ENCODE results near the gene PPP1R3C.

PPP1R3C gene

GRCh38 chr10:91598211-91598977, 34.5 kb downstream of the PPP1R3C start:
- Histone ChIP-seq H3K9me3 (ENCODE audit: control insufficient read depth, insufficient read depth, low read length) (no peaks in the 10 kb centered on the region), H3F3A (ENCODE audit: control insufficient read depth, insufficient read depth) (no peaks in the 10 kb centered on the region), H3K4me1 (ENCODE audit: control insufficient read depth, low read length) (no peaks in the 10 kb centered on the region), H3K4me3 (ENCODE audit: low read length) (no peak overlapping the region), H4K20me1 (ENCODE audit: control insufficient read depth, insufficient read depth, low read depth, low read length) (no peaks in the 10 kb centered on the region), H3K4me2 (ENCODE audit: low read length) (no peak overlapping the region), H3K9me2 (replicated peaks; ENCODE audit: control insufficient read depth, low read length) (no peaks in the 10 kb centered on the region), H3K79me2 (ENCODE audit: control insufficient read depth, low read length) (no peaks in the 10 kb centered on the region), H3K36me3 (ENCODE audit: control insufficient read depth, low read length) (no peaks in the 10 kb centered on the region), H3K27ac (ENCODE audit: low read depth, low read length) (no peak overlapping the region), H3K27me3 (ENCODE audit: control insufficient read depth, low read length) (no peaks in the 10 kb centered on the region; the same call in 1 of the 2 replicates)
- TF ChIP-seq CTCF (IDR thresholded peaks at IDR 0.05; ENCODE audit: low read depth, low read length, poor library complexity, severe bottlenecking), result no peak
- TF ChIP-seq EZH2phosphoT487 (IDR thresholded peaks at IDR 0.05; ENCODE audit: borderline replicate concordance, low read length), result no peak

- H3K27me3 ChIP-seq (ENCODE audit: control insufficient read depth, low read length), result no peaks in the 10 kb centered on the region; the same call in 1 of the 2 replicates
- H3K27ac ChIP-seq (ENCODE audit: low read depth, low read length), result no peak overlapping the region
Measured at GRCh38 chr10:91597197-91597881, 35.5 kb downstream of the PPP1R3C start.

GRCh38 chr10:91596825-91597196, 36.1 kb downstream of the PPP1R3C start:
- Histone ChIP-seq H3K27me3 (ENCODE audit: control insufficient read depth, low read length) (no peaks in the 10 kb centered on the region; the same call in 1 of the 2 replicates), H3K79me2 (ENCODE audit: control insufficient read depth, low read length) (no peaks in the 10 kb centered on the region), H3K27ac (ENCODE audit: low read depth, low read length) (no peak overlapping the region), H3K4me2 (ENCODE audit: low read length) (no peak overlapping the region), H3K36me3 (ENCODE audit: control insufficient read depth, low read length) (no peaks in the 10 kb centered on the region), H3K9me2 (replicated peaks; ENCODE audit: control insufficient read depth, low read length) (no peaks in the 10 kb centered on the region), H4K20me1 (ENCODE audit: control insufficient read depth, insufficient read depth, low read depth, low read length) (no peaks in the 10 kb centered on the region), H3K4me1 (ENCODE audit: control insufficient read depth, low read length) (no peaks in the 10 kb centered on the region), H3F3A (ENCODE audit: control insufficient read depth, insufficient read depth) (no peaks in the 10 kb centered on the region), H3K4me3 (ENCODE audit: low read length) (no peak overlapping the region), H3K9me3 (ENCODE audit: control insufficient read depth, insufficient read depth, low read length) (no peaks in the 10 kb centered on the region)
- TF ChIP-seq EZH2phosphoT487 (IDR thresholded peaks at IDR 0.05; ENCODE audit: borderline replicate concordance, low read length), result no peak
- TF ChIP-seq CTCF (IDR thresholded peaks at IDR 0.05; ENCODE audit: low read depth, low read length, poor library complexity, severe bottlenecking), result no peak

More at GRCh38 chr10:91597197-91597881, 35.5 kb downstream of the PPP1R3C start:
- H3K4me1 ChIP-seq (ENCODE audit: control insufficient read depth, low read length), result no peaks in the 10 kb centered on the region
- H3K9me3 ChIP-seq (ENCODE audit: control insufficient read depth, insufficient read depth, low read length), result no peaks in the 10 kb centered on the region
- H3F3A ChIP-seq (ENCODE audit: control insufficient read depth, insufficient read depth), result no peaks in the 10 kb centered on the region
- no peak overlapping the region for H3K4me2 ChIP-seq (ENCODE audit: low read length)
- H3K79me2 ChIP-seq (ENCODE audit: control insufficient read depth, low read length), result no peaks in the 10 kb centered on the region
- no peaks in the 10 kb centered on the region for H3K36me3 ChIP-seq (ENCODE audit: control insufficient read depth, low read length)
- no peak overlapping the region for H3K4me3 ChIP-seq (ENCODE audit: low read length)
- H4K20me1 ChIP-seq (ENCODE audit: control insufficient read depth, insufficient read depth, low read depth, low read length), result no peaks in the 10 kb centered on the region
- no peaks in the 10 kb centered on the region for H3K9me2 ChIP-seq (replicated peaks; ENCODE audit: control insufficient read depth, low read length)
- TF ChIP-seq CTCF (IDR thresholded peaks at IDR 0.05; ENCODE audit: low read depth, low read length, poor library complexity, severe bottlenecking) (no peak), EZH2phosphoT487 (IDR thresholded peaks at IDR 0.05; ENCODE audit: borderline replicate concordance, low read length) (no peak)

Data from DOHH2 (cell line).